ENCODE measurements around the gene CUL5.
"Not testable (repeated sequence)": the region's sequence is repeated elsewhere in the genome, so short reads cannot be mapped to it uniquely, and the experiment has no call there.

CUL5 gene

DNA sequence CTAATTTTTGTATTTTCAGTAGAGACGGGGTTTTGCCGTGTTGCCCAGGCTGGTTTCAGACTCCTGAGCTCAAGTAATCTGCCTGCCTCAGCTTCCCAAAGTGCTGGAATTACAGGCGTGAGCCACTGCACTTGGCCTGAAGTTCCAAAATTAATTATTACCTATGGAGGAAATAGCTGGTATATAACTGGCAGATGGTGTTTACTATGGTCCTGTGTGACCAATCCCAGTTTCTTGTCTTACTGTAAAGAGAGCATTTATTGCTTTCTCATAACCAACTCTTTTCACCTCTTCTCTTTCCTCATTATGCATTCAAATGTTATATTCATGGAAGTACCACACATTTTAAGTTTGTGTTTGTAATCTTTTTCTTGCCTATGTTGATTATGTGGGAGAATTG is 88.5 kb downstream of the CUL5 start:
- DNase-seq (ENCODE audit: low read depth) = no peak
- no peak overlapping the region for H3K4me3 ChIP-seq (ENCODE audit: low read depth, low read length)

DNA sequence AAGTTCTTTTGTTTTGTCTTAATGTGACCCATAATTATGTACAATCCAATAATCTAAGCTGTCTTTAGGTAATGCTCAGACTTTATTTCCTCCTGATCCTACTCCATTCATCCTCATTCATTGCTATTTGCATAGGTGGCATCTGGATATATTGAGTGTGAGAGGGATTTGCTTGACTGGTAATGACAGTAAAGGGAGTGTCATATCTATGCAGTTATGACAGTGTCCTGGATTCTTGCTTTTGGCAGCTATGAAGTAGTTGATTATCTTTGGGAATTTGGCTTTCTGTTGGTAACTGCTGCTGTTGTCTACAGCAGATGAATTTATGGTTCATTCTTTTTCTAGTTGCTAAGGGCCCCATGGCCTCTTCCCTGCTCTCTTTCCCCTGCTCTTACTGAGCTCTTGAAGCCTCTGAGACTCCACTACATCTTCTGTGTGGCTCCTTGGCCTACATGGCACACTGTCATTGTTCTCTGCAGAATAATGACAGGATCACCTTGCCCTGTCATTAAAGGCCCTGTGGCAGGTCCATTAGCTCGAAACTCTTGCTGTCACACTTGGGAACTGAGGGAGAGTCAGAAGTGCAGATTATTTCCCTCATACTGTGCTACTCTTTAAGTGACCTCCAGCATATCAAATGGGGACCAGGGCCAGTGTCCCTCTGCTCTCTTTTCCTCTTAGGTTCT is 92.5 kb downstream of the CUL5 start:
- no peak overlapping the region for H3K4me3 ChIP-seq (ENCODE audit: low read depth, low read length)
- DNase-seq (ENCODE audit: low read depth) = no peak

DNA sequence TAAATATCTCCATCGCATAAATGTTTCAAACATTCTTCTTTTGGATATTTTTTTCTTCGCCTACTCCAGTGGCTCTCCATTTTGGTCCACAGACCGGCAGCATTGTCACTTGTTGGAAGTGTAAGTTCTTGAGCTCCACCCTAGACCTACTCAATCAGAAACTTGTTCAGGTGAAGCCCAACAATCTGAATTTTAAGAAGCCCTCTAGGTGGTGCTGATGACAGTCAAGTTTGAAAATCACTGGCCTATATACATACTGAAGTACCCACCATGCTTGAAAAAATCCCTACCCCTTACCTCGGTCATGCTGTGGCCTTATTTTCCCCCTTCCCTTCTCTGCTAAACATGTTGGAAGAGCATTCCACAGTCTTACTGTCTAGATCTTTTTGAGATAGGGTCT is 102.4 kb downstream of the CUL5 start:
- H3K4me3 ChIP-seq (ENCODE audit: low read depth, low read length) = no peak overlapping the region
- DNase-seq (ENCODE audit: low read depth) = no peak

DNA sequence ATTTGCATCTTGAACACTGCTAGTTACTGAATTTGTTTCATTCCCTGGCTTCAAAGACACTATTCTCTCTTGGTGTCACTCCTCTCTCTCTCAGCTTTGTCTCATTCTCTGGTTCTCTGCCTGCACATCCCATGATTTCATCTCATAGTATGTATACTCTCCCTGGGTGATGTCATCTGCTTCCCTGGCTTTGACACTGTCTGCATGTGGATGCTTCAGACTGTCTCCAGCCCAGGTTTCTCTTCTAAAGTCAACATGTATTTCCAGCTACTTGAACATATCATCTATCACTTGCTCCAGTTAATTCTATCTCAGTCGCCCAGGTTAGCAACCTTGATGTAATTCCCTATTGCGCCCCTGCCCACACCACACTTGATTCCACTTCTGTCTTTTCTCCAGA is 103.4 kb downstream of the CUL5 start:
- H3K4me3 ChIP-seq (ENCODE audit: low read depth, low read length) = no peak overlapping the region
- DNase-seq (ENCODE audit: low read depth) = no peak

DNA sequence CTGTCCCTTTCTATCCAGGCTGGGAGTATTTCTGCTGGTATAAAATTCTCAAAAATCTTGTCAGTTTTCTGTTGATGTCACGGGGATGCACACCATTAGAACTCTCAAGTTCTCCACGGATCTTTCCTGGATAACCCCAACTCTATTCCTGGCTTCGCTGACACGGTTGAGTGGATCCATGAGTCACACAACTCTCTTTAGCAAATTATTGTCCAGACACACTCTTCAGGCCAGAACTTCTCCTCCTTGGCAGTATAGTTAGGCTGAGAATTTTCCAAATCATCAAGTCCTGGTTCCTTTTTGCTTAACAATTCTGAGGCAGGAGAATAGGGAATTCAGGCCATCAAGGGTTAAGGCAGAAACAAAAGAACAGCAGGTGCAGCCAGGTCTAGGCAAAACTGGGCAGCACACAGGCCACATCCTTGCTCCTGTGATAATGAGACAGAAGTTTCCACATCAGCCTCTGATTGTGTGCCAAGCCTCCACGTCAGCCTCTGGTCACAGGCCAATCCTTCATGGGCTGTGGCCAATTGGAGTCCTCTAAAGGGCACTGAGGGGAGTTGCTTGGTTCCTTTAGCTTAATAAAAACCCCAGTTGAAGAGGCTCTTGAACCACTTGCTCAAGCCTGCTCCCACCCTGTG is 106.9 kb downstream of the CUL5 start:
- no peak overlapping the region for H3K4me3 ChIP-seq (ENCODE audit: low read depth, low read length)
- peak; percentile 46 for DNase-seq (ENCODE audit: low read depth)

DNA sequence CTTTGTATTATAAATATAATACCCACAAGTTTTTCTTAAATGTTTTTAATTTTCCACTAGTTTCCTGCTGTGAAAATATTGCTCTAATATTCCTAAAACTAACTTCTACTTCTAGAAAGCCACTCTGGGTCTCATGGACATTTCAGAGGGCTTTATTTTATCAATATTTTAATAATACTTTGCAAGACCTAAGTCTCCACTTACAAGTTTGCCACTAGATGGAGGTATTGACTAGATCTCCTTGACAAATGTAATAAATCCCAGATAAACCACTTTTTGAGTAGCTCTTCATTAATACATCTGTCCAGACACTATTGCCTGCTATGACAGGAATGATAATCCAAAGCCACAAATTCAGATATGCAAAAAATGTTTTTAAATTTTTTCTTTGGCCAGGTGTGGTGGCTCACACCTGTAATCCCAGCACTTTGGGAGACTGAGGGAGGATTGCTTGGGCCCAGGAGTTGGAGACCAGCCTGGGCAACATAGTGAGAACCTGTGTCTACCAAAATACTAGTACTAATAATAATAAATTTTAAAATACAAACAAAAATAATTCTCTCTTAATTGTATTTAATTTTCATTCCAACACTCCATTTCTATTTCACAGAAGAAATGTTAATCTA is 109.2 kb downstream of the CUL5 start:
- no peak overlapping the region for H3K4me3 ChIP-seq (ENCODE audit: low read depth, low read length)

DNA sequence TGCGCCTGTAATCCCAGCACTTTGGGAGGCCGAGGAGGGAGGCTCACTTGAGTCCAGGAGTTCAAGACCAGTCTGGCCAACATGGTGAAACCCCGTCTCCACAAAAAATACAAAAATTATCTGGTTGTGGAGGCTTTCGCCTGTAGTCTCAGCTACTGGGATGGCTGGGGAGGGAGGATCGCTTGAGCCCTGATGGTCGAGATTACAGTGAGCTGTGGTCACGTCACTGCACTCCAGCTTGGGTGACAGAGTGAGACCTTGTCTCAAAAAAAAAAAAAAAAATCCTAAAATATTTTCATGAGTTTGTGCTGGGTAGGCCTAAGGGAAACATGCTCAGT is 112.2 kb downstream of the CUL5 start:
- H3K4me3 ChIP-seq (ENCODE audit: low read depth, low read length) = peak overlapping the region; percentile 84
- not testable (repeated sequence) for DNase-seq (ENCODE audit: low read depth)

More for the DNA sequence above, 109.2 kb downstream of the CUL5 start:
- peak; percentile 36 for DNase-seq (ENCODE audit: low read depth)

DNA sequence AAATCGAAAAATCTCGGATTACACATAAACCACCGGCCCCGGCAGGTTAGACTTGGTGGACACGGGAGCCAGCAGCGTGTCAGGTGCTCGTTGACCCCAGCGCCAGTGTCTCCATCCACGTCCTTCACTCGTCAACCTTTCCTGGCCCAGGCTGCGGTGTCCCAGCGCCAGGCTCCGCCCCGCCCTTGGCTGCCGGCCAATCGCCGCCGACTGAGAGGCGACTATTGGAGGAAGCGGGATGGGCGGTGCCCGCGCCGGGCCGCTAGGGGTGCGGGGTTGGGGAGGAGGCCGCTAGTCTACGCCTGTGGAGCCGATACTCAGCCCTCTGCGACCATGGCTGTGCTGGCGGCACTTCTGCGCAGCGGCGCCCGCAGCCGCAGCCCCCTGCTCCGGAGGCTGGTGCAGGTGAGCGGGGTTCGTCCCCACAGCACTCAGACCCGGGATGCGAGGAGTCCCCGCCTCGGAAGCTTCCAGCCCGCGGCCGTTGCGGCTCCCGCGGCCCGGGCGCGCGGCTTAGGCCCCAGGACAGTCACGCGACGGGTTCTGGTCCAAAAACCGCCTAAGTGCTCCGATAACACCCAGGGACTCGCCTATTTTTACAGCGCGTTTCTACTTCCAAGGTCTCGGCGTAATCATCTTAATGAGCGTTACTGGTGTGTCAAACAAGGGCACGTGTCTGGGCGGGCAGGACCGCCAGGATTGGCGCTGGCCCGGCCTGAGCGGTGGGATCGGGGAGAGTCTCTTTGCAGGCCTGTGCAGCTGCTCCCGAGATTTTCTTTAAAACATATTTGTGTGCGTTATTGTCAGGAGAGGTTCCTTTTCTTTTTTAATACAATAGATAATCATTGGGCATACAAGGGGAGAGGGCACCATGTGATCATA is 112.8 kb downstream of the CUL5 start, which contains the start of gene ACAT1:
ACAT1 (plus strand) TSS at position 294 of the 882 bp plus-strand sequence; CDS start at position 334, 40 bp downstream.
- peak; percentile 68 for DNase-seq (ENCODE audit: low read depth)

DNA sequence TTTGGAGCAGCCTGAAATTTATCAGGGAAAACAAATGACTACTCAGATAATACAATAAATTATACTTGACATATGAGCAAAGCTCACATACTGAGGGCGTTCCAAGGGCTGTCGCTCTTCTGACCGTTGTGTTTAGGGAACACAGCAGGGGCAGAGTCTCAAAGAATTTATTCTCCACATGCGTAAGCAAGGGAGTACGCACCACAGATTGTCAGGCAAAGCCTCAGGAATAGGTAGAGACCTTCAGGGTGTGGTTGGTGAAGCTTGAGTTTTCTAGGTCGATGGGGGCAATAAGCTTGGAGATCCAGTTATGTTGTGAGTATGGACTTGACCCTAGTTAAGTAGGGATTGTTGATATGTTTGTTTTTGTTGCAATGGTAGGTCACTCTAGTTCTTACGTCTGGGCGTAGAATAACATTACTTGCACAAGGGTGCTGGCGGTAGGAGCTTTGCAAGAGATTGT is 113.5 kb downstream of the CUL5 start:
- DNase-seq (ENCODE audit: low read depth) = no peak

More for the DNA sequence above, 112.8 kb downstream of the CUL5 start, which contains the start of gene ACAT1:
- peak within 1 kb of the TSS; percentile 84 for H3K4me3 ChIP-seq (ENCODE audit: low read depth, low read length)

DNA sequence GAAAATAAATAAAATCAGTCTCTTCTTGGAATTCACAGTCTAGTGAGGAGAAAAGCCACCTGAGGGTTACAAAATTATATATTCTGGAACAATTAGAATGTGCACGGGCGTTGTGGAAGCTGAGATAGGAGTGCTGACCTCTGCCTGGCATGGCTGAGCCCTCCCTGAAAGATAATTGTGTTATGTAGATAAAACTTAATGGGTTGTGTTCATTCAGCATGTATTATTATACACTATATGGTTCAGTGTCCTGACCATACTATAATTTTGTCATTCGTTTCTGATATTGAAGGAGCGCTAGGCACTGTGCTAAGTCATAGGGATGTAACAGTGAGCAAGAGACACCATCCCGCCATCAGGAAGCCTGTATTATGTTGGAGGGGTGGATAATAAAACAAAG is 116.4 kb downstream of the CUL5 start:
- no peak for DNase-seq (ENCODE audit: low read depth)
- no peak overlapping the region for H3K4me3 ChIP-seq (ENCODE audit: low read depth, low read length)

More for the DNA sequence above, 113.5 kb downstream of the CUL5 start:
- H3K4me3 ChIP-seq (ENCODE audit: low read depth, low read length) = peak overlapping the region; percentile 84

DNA sequence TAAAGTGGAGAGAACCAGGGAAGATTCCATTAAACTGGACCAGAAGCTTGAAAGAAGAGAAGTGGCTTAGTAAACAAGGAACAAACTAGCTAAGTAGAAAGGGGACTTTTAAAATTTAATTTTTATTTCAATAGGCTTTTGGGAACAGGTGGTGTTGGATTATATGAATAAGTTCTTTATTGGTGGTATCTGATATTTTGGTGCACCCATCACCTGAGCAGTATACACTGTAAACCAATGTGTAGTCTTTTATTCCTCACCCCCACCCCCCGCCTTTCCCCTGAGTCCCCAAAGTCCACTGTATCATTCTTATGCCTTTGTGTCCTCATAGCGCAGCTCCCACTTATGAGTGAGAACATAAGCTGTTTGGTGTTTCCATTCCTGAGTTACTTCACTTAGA is 120.1 kb downstream of the CUL5 start:
- no peak overlapping the region for H3K4me3 ChIP-seq (ENCODE audit: low read depth, low read length)
- DNase-seq (ENCODE audit: low read depth) = no peak

DNA sequence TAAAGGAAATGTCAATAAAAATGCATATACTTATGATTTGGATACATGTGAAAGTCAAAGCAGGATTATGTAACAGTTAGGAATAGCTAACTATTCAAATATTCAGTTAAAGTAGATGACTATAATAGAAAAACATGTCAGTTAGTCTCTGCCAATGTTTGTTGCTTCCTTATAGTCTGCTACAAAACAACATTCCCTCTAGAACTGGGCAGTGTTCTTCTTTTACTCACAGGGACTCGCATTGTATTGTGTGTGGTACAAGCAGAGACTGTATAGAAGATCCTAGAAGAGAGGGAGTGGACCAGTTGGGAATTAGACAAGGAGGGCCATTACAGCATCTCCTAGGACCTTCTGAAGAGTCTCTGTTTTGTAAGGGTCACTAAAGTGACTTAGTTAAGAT is 123.3 kb downstream of the CUL5 start:
- DNase-seq (ENCODE audit: low read depth) = no peak
- no peak overlapping the region for H3K4me3 ChIP-seq (ENCODE audit: low read depth, low read length)

DNA sequence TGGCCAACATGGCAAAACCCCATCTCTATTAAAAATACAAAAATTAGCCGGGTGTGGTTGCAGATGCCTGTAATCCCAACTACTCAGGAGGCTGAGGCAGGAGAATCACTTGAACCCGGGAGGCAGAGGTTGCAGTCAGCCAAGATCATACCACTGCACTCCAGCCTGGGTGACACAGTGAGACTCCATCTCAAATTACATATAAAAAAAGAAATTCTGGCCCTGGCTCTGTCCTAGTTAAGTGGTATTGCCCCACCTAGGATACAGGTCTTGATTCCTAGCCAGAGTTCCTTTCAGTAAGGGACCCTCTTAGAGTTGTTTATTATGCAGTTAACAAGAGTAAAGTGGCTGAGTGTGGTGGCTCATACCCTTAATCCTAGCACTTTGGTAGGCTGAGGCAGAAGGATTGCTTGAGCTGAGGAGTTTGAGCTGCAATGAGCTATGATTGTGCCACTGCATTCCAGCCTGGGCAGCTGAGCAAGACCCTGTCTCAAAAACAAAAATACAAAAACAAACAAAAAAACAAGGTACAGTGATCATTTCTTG is 124.4 kb downstream of the CUL5 start:
- not testable (repeated sequence) for DNase-seq (ENCODE audit: low read depth); H3K4me3 ChIP-seq (ENCODE audit: low read depth, low read length)

DNA sequence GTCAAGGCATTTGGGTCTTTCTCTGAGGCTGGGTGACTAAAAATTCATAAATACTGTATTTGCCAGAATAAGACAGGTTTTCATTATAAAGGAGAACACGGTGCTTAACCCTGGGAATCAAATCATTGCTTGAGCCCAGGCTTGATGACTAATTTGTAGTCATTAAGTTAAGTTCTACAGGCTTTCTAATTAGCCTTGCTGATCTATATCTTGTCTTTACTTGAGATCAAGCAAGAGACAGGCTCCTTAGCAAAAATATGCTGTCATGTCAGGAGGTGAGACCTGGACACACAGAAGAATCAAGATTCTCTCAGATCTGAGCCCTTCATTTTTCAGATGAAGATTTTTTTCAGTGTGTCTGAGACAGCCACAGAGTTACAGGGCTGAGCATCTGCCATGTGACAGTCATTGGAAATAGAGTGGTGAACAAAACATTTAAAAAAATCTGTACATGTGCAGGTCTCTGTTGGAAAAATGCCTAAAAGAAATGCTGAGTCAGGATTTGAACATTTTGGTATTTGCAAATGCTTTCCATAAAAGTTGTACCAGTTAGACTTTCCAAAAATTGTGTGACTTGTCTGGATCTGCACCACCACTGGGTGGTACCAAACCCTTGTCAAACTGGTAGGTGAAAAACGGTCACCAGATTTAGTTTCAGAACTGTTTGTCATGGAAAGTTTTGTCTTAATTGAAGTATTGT is 127.3 kb downstream of the CUL5 start:
- no peak for DNase-seq (ENCODE audit: low read depth)
- H3K4me3 ChIP-seq (ENCODE audit: low read depth, low read length) = no peak overlapping the region

DNA sequence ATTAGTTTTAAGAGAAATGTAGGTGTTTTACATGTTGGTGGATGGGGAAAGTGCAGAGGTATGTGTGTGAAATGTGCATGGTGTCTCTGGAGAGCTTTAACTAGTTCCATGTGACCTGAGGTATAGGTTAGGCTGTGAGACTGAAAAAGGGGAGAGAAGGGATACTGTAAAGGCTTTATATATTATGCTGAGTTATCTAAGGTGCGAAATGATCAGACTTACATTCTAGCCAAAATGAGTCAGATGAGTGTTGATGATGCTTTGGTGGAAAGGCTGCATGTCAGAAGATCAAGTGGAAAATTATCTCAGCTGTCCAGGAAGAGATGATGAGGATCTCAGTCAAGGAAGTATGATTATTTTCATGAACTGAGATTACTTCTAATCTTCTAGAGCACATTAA is 128.5 kb downstream of the CUL5 start:
- DNase-seq (ENCODE audit: low read depth) = no peak
- no peak overlapping the region for H3K4me3 ChIP-seq (ENCODE audit: low read depth, low read length)

DNA sequence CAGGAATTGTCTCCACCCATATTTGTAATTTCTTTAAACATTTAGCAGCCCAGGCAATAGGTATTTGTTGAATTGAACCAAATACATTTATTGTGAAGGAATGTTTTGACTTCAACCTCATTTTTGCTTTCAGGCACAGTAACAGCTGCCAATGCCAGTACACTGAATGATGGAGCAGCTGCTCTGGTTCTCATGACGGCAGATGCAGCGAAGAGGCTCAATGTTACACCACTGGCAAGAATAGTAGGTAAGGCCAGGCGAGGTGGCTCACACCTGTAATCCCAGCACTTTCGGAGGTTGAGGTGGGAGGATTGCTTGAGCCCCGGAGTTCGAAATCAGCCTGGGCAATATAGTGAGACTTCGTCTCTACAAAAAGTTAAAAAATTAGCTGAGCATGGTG is 133.6 kb downstream of the CUL5 start:
- DNase-seq (ENCODE audit: low read depth) = no peak
- H3K4me3 ChIP-seq (ENCODE audit: low read depth, low read length) = no peak overlapping the region

DNA sequence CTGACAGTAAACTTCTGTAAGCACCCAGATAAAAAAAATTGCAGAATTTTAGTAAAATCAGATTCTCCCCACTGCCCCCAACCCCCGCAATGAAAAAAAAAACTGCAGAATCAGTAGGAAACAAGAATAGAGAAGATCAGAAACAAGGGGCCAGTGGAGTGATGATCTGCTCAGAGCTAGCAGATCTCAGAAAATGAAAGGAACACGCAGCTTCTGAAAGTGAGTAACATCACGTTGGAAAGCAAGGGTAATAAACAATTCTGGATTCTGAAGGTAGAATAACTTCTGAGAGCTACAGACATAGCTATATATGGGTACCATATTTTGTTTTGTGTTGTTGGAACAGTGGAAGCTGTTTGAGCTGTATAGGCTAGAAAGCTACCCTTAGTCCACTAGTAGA is 135.9 kb downstream of the CUL5 start:
- no peak for DNase-seq (ENCODE audit: low read depth)
- no peak overlapping the region for H3K4me3 ChIP-seq (ENCODE audit: low read depth, low read length)

DNA sequence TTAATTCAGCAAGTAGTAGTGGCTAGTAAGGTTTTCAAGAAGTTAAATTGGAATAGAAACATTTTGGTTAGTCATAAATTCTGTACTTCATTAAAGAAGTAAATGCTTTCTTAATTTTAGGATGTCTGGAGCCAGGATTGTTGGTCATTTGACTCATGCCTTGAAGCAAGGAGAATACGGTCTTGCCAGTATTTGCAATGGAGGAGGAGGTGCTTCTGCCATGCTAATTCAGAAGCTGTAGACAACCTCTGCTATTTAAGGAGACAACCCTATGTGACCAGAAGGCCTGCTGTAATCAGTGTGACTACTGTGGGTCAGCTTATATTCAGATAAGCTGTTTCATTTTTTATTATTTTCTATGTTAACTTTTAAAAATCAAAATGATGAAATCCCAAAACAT is 138.5 kb downstream of the CUL5 start:
- DNase-seq (ENCODE audit: low read depth) = no peak
- no peak overlapping the region for H3K4me3 ChIP-seq (ENCODE audit: low read depth, low read length)

DNA sequence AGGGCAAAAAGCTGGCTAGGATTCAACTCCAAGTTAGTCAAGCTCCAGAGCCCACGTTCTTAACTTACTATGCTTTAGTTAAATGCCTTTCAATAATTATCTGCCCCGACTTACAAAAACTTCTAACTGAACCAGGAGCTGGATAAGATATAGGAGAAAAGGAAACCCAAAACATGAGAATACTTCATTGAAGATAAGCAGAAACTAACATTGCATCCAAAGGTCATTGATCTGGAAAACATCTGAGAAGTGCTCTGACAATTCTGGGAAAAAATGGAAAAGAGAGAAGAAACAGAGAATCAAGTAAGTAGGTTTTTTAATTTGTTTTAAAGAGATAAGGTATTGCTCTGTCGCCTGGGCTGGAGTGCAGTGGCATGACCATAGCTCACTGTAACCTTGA is 139.9 kb downstream of the CUL5 start:
- H3K4me3 ChIP-seq (ENCODE audit: low read depth, low read length) = no peak overlapping the region
- DNase-seq (ENCODE audit: low read depth) = no peak
